MCF 10A (cell line): ENCODE data around the gene SIK2. TPM values are rescaled to one million over a fixed set of nuclear protein-coding genes. Genes with fewer than 3 reads are reported as not detected.

ENCODE experiments used
- BruUV-seq: library from RNA; stranded (reverse); fragments of 400-500 nt; replicated peaks from 2 replicates; lab custom pipeline; 2021; lab: Mats Ljungman, UMichigan
- CTCF ChIA-PET: fragments of 300-600 bp; sonication (Branson Sonifier 250); formaldehyde crosslinking; extraction: SDS; loops from one replicate; lab custom pipeline; 2021; ENCODE audit warnings: antibody characterized with exemption, inconsistent platforms; lab: Yijun Ruan, JAX
- POLR2A ChIA-PET: fragments of 300-600, 350-650 bp; sonication (Branson Sonifier 250); formaldehyde crosslinking; extraction: SDS; loops from one replicate; lab custom pipeline; 2020; ENCODE audit warnings: antibody characterized with exemption, inconsistent platforms; lab: Yijun Ruan, JAX
- DNase-seq: peaks from one replicate; pipeline ENCODE4 v3.0.0-alpha.2; 2018; ENCODE audit not compliant: unreplicated experiment
- H3K27ac Mint-ChIP-seq: one replicate; pipeline ENCODE4 v1.8.0; 2022; ENCODE audit warnings: mild to moderate bottlenecking, low read depth, mixed read lengths; ENCODE audit not compliant: unreplicated experiment
- H3K27me3 Mint-ChIP-seq: one replicate; pipeline ENCODE4 v1.8.0; 2022; ENCODE audit warnings: mixed read lengths; ENCODE audit not compliant: insufficient read depth, unreplicated experiment
- H3K36me3 Mint-ChIP-seq: one replicate; pipeline ENCODE4 v1.8.0; 2022; ENCODE audit warnings: mild to moderate bottlenecking, moderate library complexity, mixed read lengths; ENCODE audit not compliant: insufficient read depth, unreplicated experiment
- H3K4me1 Mint-ChIP-seq: one replicate; pipeline ENCODE4 v1.8.0; 2022; ENCODE audit warnings: mixed read lengths; ENCODE audit not compliant: insufficient read depth, unreplicated experiment
- H3K4me3 Mint-ChIP-seq: one replicate; pipeline ENCODE4 v1.8.0; 2022; ENCODE audit warnings: mild to moderate bottlenecking, moderate library complexity, mixed read lengths; ENCODE audit not compliant: unreplicated experiment
- H3K9me3 Mint-ChIP-seq: one replicate; pipeline ENCODE4 v1.8.0; 2022; ENCODE audit warnings: mixed read lengths; ENCODE audit not compliant: unreplicated experiment
- intact Hi-C: fragments of 100-400 bp; cut with micrococcal nuclease; formaldehyde crosslinking; loops from 2 replicates; pipeline ENCODE4 v1.14.1; 2022
- total RNA-seq: library from RNA; stranded (reverse); gene quantifications from 2 replicates; pipeline ENCODE4 v1.2.3, GENCODE V29; 2022
- TF ChIP-seq, protein P1 (sequence below): fragments of 200-600 bp; IDR thresholded peaks from one replicate; pipeline ENCODE4 v1.8.0; 2022; ENCODE audit warnings: antibody characterized with exemption, mild to moderate bottlenecking; ENCODE audit not compliant: unreplicated experiment

The SIK2 gene
- total RNA-seq, 1 experiment from 2014 or later = 13.7 TPM

DNA sequence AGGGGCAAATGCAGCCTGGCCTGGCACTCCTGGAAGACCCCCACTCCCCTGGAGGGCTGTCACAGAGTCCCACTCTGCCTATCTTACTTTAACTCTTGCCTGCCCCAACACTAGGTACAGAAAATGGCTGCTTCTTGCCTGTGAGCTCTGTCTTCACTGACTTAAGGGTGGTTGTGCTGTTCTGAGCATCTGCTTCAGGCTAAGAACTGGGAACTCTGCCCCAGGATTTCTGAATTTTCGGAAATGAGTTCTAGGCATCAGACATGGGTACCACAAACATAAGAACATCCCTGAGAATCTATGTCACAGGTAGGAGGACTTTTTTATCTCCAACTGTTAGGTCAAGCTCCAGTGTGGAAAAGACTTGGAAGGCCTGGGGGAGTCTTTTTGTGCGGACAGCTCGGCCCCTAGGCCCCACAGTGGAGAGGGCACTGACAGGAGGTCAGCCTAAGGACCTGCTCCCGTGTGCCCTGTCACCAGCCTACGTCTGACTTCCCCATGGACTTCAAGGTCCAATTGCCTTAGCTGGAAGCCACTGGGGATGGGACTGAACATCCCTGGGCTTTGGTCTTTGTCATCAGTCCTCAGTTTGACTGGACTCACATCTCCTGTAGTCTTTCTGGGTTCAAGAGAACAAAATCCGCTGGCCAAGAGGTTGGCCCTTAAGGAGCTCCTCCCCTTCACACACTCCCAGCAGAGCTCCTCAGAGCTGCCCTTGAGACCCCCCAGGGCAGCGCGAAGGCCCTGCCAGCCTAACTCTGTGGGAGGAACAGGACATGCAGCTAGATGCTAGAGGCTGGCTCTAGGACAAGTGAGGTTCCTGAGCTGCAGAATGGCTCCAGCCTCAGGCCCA lies 132.1 kb downstream of the SIK2 start:
- Mint-ChIP-seq H3K4me1 (peaks cover 27% of the 10 kb centered on the region), H3K9me3 (no peaks in the 10 kb centered on the region), H3K36me3 (peaks cover 26% of the 10 kb centered on the region), H3K27ac (peak overlapping the region; percentile 99), H3K27me3 (no peaks in the 10 kb centered on the region), H3K4me3 (peak overlapping the region; percentile 71)
- intact Hi-C loops = no loop called here
- ChIA-PET POLR2A (interaction anchor here (0.7 to 5.9 kb wide), 15 partner anchors 8 to 164 kb away, joined by 3 to 97 read pairs (median 5); partner anchors contain the start of genes PPP2R1B and SIK2), CTCF (interaction anchor here (0.5 to 1.7 kb wide), 4 partner anchors 60 to 128 kb away, joined by 3 read pairs; no protein-coding TSS in a partner anchor)
- DNase-seq = no peak
- BruUV-seq = no TSS peak
- TF ChIP-seq, protein P1, sequence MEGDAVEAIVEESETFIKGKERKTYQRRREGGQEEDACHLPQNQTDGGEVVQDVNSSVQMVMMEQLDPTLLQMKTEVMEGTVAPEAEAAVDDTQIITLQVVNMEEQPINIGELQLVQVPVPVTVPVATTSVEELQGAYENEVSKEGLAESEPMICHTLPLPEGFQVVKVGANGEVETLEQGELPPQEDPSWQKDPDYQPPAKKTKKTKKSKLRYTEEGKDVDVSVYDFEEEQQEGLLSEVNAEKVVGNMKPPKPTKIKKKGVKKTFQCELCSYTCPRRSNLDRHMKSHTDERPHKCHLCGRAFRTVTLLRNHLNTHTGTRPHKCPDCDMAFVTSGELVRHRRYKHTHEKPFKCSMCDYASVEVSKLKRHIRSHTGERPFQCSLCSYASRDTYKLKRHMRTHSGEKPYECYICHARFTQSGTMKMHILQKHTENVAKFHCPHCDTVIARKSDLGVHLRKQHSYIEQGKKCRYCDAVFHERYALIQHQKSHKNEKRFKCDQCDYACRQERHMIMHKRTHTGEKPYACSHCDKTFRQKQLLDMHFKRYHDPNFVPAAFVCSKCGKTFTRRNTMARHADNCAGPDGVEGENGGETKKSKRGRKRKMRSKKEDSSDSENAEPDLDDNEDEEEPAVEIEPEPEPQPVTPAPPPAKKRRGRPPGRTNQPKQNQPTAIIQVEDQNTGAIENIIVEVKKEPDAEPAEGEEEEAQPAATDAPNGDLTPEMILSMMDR = no peak

DNA sequence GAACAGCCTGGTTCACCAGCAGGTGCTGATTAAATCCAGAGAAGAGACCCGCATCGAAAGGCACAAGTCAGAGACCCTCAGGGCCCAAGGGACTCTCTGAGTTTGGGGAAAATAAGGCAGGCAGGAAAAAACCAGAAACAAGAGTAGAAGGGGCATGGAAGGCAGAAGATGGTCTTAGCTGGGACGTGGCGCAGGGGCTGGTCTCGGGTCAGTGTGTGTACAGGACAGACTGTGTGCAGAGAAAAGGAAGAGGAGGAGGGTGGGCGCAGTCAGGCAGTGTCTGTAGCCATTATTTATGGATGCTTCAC lies 132.7 kb downstream of the SIK2 start:
- H3K9me3 Mint-ChIP-seq = no peaks in the 10 kb centered on the region
- CTCF ChIA-PET = interaction anchor here (0.6 to 1.7 kb wide), 3 partner anchors 61 to 157 kb away, joined by 3 read pairs; no protein-coding TSS in a partner anchor
- TF ChIP-seq, protein P1 = no peak
- no peak for DNase-seq
- H3K4me1 Mint-ChIP-seq = peaks cover 27% of the 10 kb centered on the region
- TSS peak; percentile 61 for BruUV-seq
- no peaks in the 10 kb centered on the region for H3K27me3 Mint-ChIP-seq
- intact Hi-C loops = loop anchor here (1.0 kb wide), 2 partner anchors 31 to 132 kb away; partner anchors contain the start of gene PPP2R1B
- peak overlapping the region; percentile 99 for H3K27ac Mint-ChIP-seq
- H3K36me3 Mint-ChIP-seq = peaks cover 32% of the 10 kb centered on the region
- peak overlapping the region; percentile 71 for H3K4me3 Mint-ChIP-seq
- POLR2A ChIA-PET = interaction anchor here (0.7 to 5.9 kb wide), 17 partner anchors 9 to 165 kb away, joined by 3 to 97 read pairs (median 5); partner anchors contain the start of genes PPP2R1B and SIK2

DNA sequence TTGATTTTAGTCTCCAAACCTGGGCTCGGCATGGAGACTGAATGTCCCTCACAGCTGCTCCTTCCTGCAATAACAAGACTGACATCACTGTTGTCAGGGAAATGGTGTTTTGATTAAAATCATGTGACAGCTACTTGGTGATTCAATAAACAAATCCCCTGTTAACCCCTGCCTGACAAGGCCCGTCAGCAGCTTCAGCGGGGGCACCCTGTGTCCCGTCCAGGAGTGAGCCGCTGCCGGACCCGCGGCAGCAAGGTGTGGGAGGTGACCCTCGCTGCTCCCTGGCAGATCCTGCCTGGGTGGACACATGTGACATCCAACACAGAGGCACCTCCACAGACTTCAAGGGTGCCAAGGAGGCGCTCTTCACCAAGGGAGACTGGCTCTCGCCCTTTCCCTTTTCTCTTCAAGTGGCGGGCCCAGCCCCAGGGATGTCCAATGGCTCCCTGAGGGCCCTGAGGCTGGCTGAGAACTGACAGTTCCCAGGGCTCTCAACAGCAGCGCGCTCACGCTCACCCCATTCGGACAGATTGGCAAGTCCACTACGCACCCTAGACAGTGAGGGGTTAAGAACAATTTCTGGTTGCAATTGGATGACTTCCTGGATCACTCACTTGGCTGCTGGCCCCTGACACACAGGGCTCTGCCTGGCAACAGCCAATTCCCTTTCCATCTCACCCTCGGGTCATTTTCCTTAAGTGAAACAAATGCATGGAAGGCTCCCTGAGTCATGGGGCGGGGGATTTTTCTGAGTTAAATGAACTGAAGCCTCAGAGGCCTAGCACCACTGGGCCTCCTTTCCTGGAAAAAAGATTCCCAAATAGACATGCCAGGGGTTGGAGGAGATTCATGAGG lies 133.2 kb downstream of the SIK2 start:
- no peaks in the 10 kb centered on the region for H3K27me3 Mint-ChIP-seq
- BruUV-seq = no TSS peak
- peak overlapping the region; percentile 99 for H3K27ac Mint-ChIP-seq
- ChIA-PET CTCF (interaction anchor here (0.6 to 1.7 kb wide), 5 partner anchors 30 to 157 kb away, joined by 3 read pairs; no protein-coding TSS in a partner anchor), POLR2A (interaction anchor here (0.8 to 5.9 kb wide), 16 partner anchors 9 to 138 kb away, joined by 3 to 97 read pairs (median 5); partner anchors contain the start of genes PPP2R1B and SIK2)
- intact Hi-C loops = loop anchor here (1.0 kb wide), 2 partner anchors 31 to 132 kb away; partner anchors contain the start of gene PPP2R1B
- H3K9me3 Mint-ChIP-seq = no peaks in the 10 kb centered on the region
- peaks cover 27% of the 10 kb centered on the region for H3K4me1 Mint-ChIP-seq
- peak overlapping the region; percentile 71 for H3K4me3 Mint-ChIP-seq
- H3K36me3 Mint-ChIP-seq = peaks cover 38% of the 10 kb centered on the region
- peak; percentile 99 for DNase-seq
- TF ChIP-seq, protein P1 = no peak
